Muscle layer of duodenum (tissue), 2 donors: Measurements from ENCODE around the gene ATP13A1.

ENCODE experiments used
- H3K27ac ChIP-seq: one replicate; pipeline ENCODE4 v1.7.0; 2013; ENCODE audit warnings: mild to moderate bottlenecking, low read length
- H3K27me3 ChIP-seq: one replicate; pipeline ENCODE4 v1.7.0; 2013; ENCODE audit warnings: low read depth, mild to moderate bottlenecking, control low read depth, low read length
- H3K36me3 ChIP-seq, 2 donors: one replicate each; pipeline ENCODE4 v1.7.0; 2013; ENCODE audit warnings: low read length in 2 of 2, control low read depth in 1 of 2, mild to moderate bottlenecking in 1 of 2; ENCODE audit not compliant: insufficient read depth in 2 of 2, control insufficient read depth in 1 of 2
- H3K4me1 ChIP-seq, 2 donors: one replicate each; pipeline ENCODE4 v1.7.0; 2013; ENCODE audit warnings: low read length in 2 of 2, mild to moderate bottlenecking in 2 of 2, control low read depth in 1 of 2, moderate library complexity in 1 of 2; ENCODE audit not compliant: insufficient read depth in 2 of 2, control insufficient read depth in 1 of 2
- H3K4me3 ChIP-seq, 2 donors: one replicate each; pipeline ENCODE4 v1.7.0; 2013; ENCODE audit warnings: low read length in 2 of 2, low read depth in 1 of 2, mild to moderate bottlenecking in 1 of 2
- H3K9me3 ChIP-seq, 2 donors: one replicate each; pipeline ENCODE4 v1.7.0; 2013; ENCODE audit warnings: low read length in 2 of 2, control low read depth in 1 of 2, mild to moderate bottlenecking in 1 of 2; ENCODE audit not compliant: control insufficient read depth in 1 of 2
- donor health status: healthy.

The ATP13A1 gene

GRCh38 chr19:19627621-19628500 is 35.6 kb downstream of the ATP13A1 start, which contains the start of gene LPAR2:
LPAR2 (minus strand) TSS chr19:19628220; CDS start chr19:19627275, 945 bp downstream.
- peak within 1 kb of the TSS; percentile 28 to 57 for H3K4me3 ChIP-seq
- peaks cover 0 to 16% of the 10 kb centered on the region in 2 donors for H3K4me1 ChIP-seq
- no peaks in the 10 kb centered on the region for H3K27me3 ChIP-seq
- H3K36me3 ChIP-seq, result no peaks in the 10 kb centered on the region
- H3K27ac ChIP-seq, result no peak within 1 kb of the TSS
- no peaks in the 10 kb centered on the region for H3K9me3 ChIP-seq

- peak overlapping the region in 1 of 2 donors; percentile 57 for H3K4me3 ChIP-seq
- H3K4me1 ChIP-seq, result peaks cover 0 to 16% of the 10 kb centered on the region in 2 donors
- no peaks in the 10 kb centered on the region for H3K27me3 ChIP-seq
- H3K27ac ChIP-seq, result no peak overlapping the region
- no peaks in the 10 kb centered on the region for H3K9me3 ChIP-seq
- no peaks in the 10 kb centered on the region for H3K36me3 ChIP-seq
These were observed 36.7 kb downstream of the ATP13A1 start for GRCh38 chr19:19626516-19627472.

- no peaks in the 10 kb centered on the region for H3K27me3 ChIP-seq
- no peaks in the 10 kb centered on the region for H3K36me3 ChIP-seq
- H3K4me3 ChIP-seq, result no peak overlapping the region
- no peaks in the 10 kb centered on the region for H3K9me3 ChIP-seq
- peaks cover 0 to 17% of the 10 kb centered on the region in 2 donors for H3K4me1 ChIP-seq
- H3K27ac ChIP-seq, result no peak overlapping the region
These were observed 39.4 kb downstream of the ATP13A1 start for GRCh38 chr19:19624032-19624570.

GRCh38 chr19:19623383-19623782 is 40.1 kb downstream of the ATP13A1 start:
- no peaks in the 10 kb centered on the region for H3K27me3 ChIP-seq
- peaks cover 0 to 19% of the 10 kb centered on the region in 2 donors for H3K4me1 ChIP-seq
- H3K27ac ChIP-seq, result no peak overlapping the region
- H3K36me3 ChIP-seq, result no peaks in the 10 kb centered on the region
- H3K4me3 ChIP-seq, result no peak overlapping the region
- no peaks in the 10 kb centered on the region for H3K9me3 ChIP-seq

GRCh38 chr19:19619849-19620210 is 43.6 kb downstream of the ATP13A1 start:
- Histone ChIP-seq H3K4me1 (peaks cover 0 to 11% of the 10 kb centered on the region in 2 donors), H3K27me3 (no peaks in the 10 kb centered on the region), H3K9me3 (no peaks in the 10 kb centered on the region), H3K4me3 (no peak overlapping the region), H3K36me3 (no peaks in the 10 kb centered on the region), H3K27ac (no peak overlapping the region)

GRCh38 chr19:19619181-19619848 is 44.2 kb downstream of the ATP13A1 start:
- H3K4me3 ChIP-seq, result peak overlapping the region; percentile 21 to 56
- H3K27ac ChIP-seq, result no peak overlapping the region
- H3K9me3 ChIP-seq, result no peaks in the 10 kb centered on the region

GRCh38 chr19:19618219-19619051 is 45.0 kb downstream of the ATP13A1 start, which contains the start of gene PBX4:
PBX4 (minus strand) TSS chr19:19618687; CDS start chr19:19618629, 58 bp downstream.
- H3K27ac ChIP-seq, result no peak within 1 kb of the TSS
- H3K4me3 ChIP-seq, result peak within 1 kb of the TSS; percentile 39 to 56
- H3K9me3 ChIP-seq, result no peaks in the 10 kb centered on the region
- peaks cover 0 to 11% of the 10 kb centered on the region in 2 donors for H3K4me1 ChIP-seq
- H3K27me3 ChIP-seq, result no peaks in the 10 kb centered on the region
- no peaks in the 10 kb centered on the region for H3K36me3 ChIP-seq

More at GRCh38 chr19:19619181-19619848, 44.2 kb downstream of the ATP13A1 start:
- peaks cover 0 to 11% of the 10 kb centered on the region in 2 donors for H3K4me1 ChIP-seq
- H3K36me3 ChIP-seq, result no peaks in the 10 kb centered on the region
- H3K27me3 ChIP-seq, result no peaks in the 10 kb centered on the region

GRCh38 chr19:19615086-19615485 is 48.4 kb downstream of the ATP13A1 start:
- Histone ChIP-seq H3K4me3 (no peak overlapping the region), H3K9me3 (no peaks in the 10 kb centered on the region), H3K36me3 (no peaks in the 10 kb centered on the region), H3K27me3 (no peaks in the 10 kb centered on the region), H3K4me1 (peaks cover 0 to 11% of the 10 kb centered on the region in 2 donors), H3K27ac (no peak overlapping the region)

GRCh38 chr19:19613506-19613905 is 50.0 kb downstream of the ATP13A1 start:
- Histone ChIP-seq H3K36me3 (no peaks in the 10 kb centered on the region), H3K27me3 (no peaks in the 10 kb centered on the region), H3K4me1 (peaks cover 0 to 4% of the 10 kb centered on the region in 2 donors), H3K4me3 (no peak overlapping the region), H3K27ac (no peak overlapping the region), H3K9me3 (no peaks in the 10 kb centered on the region)
